Measurements from ENCODE around the gene STAC3.

DNA sequence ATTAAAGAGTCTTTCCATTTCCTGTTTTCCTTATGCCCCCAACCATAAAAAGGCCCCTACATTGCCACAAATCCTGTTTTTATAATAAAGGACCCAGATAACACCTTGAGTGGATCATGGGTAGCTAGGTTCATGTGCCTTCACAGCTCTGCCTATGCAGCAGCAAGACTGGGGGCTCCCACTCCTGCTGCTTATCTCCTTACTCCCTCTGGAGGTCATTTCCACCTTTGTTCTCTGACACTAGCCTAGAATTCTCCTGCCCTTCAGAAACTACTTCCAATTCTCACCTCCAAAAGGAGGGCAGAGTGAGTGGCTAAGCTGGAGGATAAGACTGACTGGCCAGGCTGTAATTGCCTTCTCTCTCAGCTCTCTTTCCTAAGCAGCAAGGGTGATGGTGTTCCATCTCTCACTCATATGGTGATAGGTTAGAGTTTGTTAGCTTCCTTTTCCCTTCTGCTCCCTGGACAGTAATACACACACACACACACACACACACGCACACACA, 20.0 kb upstream of the STAC3 start:
- TF ChIP-seq, protein P1, sequence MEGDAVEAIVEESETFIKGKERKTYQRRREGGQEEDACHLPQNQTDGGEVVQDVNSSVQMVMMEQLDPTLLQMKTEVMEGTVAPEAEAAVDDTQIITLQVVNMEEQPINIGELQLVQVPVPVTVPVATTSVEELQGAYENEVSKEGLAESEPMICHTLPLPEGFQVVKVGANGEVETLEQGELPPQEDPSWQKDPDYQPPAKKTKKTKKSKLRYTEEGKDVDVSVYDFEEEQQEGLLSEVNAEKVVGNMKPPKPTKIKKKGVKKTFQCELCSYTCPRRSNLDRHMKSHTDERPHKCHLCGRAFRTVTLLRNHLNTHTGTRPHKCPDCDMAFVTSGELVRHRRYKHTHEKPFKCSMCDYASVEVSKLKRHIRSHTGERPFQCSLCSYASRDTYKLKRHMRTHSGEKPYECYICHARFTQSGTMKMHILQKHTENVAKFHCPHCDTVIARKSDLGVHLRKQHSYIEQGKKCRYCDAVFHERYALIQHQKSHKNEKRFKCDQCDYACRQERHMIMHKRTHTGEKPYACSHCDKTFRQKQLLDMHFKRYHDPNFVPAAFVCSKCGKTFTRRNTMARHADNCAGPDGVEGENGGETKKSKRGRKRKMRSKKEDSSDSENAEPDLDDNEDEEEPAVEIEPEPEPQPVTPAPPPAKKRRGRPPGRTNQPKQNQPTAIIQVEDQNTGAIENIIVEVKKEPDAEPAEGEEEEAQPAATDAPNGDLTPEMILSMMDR (IDR thresholded peaks at IDR 0.05), result no peak
- TF ChIP-seq EZH2 (IDR thresholded peaks at IDR 0.05), result no peak
- no peak for TF ChIP-seq EZH2phosphoT487 (IDR thresholded peaks at IDR 0.05)

All from neural progenitor cell (in vitro differentiated cells).